ENCODE data around the gene AFDN. TPM values are rescaled to one million over a fixed set of nuclear protein-coding genes. Genes with fewer than 3 reads are reported as not detected.

The AFDN gene
- total and polyA plus RNA-seq, 10 of the 15 experiments (the other 5 are each of a cell fraction or from before 2014, with no cell fraction given), result 5.7 to 68.2 (median 45.1) TPM

- 96% methylated on average over 2 of the region's 2 CpGs for WGBS (ENCODE audit: insufficient coverage, insufficient replicate concordance, low lambda C conversion rate, missing lambda C conversion rate)
- no peak for FAIRE-seq
Observed at GRCh38 chr6:167912494-167912893, 85.8 kb downstream of the AFDN start.

More at GRCh38 chr6:167912494-167912893, 85.8 kb downstream of the AFDN start:
- no peak overlapping the region for H3K4me3 ChIP-seq
- peaks cover 3 to 5% of the 10 kb centered on the region in 2 experiments; a peak in 3 of 4 replicates for H3K36me3 ChIP-seq (ENCODE audit: control insufficient read depth in 2 of 2, insufficient read depth in 2 of 2, low read length in 1 of 2)
- no peak overlapping the region for H3K9ac ChIP-seq (ENCODE audit: control insufficient read depth, insufficient read depth, low read length)
- TF ChIP-seq BCL3 (IDR thresholded peaks at IDR 0.05; ENCODE audit: borderline replicate concordance, insufficient read depth, low read depth, low read length, poor library complexity, severe bottlenecking), result no peak
- no peak for TF ChIP-seq ZBTB33 (IDR thresholded peaks at IDR 0.05)
- no peak for TF ChIP-seq CBX3 (IDR thresholded peaks at IDR 0.05; ENCODE audit: borderline replicate concordance, low read depth)
- TF ChIP-seq CTCF (IDR thresholded peaks at IDR 0.05 in 2 of 3, conservative IDR thresholded peaks at IDR 0.05 in 1 of 3; ENCODE audit: control insufficient read depth in 2 of 3, extremely low read depth in 1 of 3, insufficient read depth in 1 of 3, low read depth in 3 of 3, low read length in 3 of 3), result no peak
- no peak for TF ChIP-seq BRCA1 (IDR thresholded peaks at IDR 0.05; ENCODE audit: low read depth, low read length)
- no peak for TF ChIP-seq HDAC6 (IDR thresholded peaks at IDR 0.05; ENCODE audit: unreplicated experiment)
- no peak for TF ChIP-seq ZBTB40 (IDR thresholded peaks at IDR 0.05; ENCODE audit: borderline replicate concordance)
- TF ChIP-seq FOXK2 (IDR thresholded peaks at IDR 0.05), result no peak
- TF ChIP-seq PML (IDR thresholded peaks at IDR 0.05; ENCODE audit: low read length), result no peak
- in situ Hi-C loops (cut with MboI), result no loop called here
- H3K79me2 ChIP-seq (ENCODE audit: control insufficient read depth, insufficient read depth, low read length), result no peaks in the 10 kb centered on the region
- DNase-seq (ENCODE audit: low read depth, low spot score), result no peak
- no peaks in the 10 kb centered on the region for H3K27me3 ChIP-seq (replicated peaks in 1 of 2; ENCODE audit: control insufficient read depth in 2 of 2, insufficient read depth in 2 of 2, low read length in 1 of 2)
- H3K27ac ChIP-seq (ENCODE audit: control insufficient read depth, insufficient read depth), result no peak overlapping the region
- no peaks in the 10 kb centered on the region for H3K9me3 ChIP-seq (replicated peaks; ENCODE audit: control insufficient read depth, insufficient read depth, low read length)
- ChIA-PET SMC1A (ENCODE audit: uncharacterized antibody, unreplicated experiment) (no interaction called here), RAD21 (ENCODE audit: unreplicated experiment) (no interaction called here), POLR2A (no interaction called here), CTCF (interaction anchor here (1.1 kb wide), 1 partner anchor 56 kb away, joined by 3 read pairs; no protein-coding TSS in a partner anchor)
- H4K20me1 ChIP-seq (ENCODE audit: control insufficient read depth, insufficient read depth), result no peaks in the 10 kb centered on the region
- no TSS peak for BruUV-seq (replicated peaks)
- no peaks in the 10 kb centered on the region for H3K4me1 ChIP-seq (ENCODE audit: control insufficient read depth, insufficient read depth, low read length)
- ATAC-seq, result no peak
- intact Hi-C loops (cut with micrococcal nuclease; ENCODE audit: unreplicated experiment), result loop anchor here (5.0 kb wide), 1 partner anchor 360 kb away; no protein-coding TSS in a partner anchor
- H2AFZ ChIP-seq (ENCODE audit: control insufficient read depth, low read depth, low read length), result no peak overlapping the region
- H3K4me2 ChIP-seq (ENCODE audit: control insufficient read depth, insufficient read depth), result no peak overlapping the region

Data from GM12878 (cell line).